Left ventricle myocardium inferior (tissue), 1 donor: ENCODE data around the gene MYO5B. TPM values are rescaled to one million over a fixed set of nuclear protein-coding genes. Genes with fewer than 3 reads are reported as not detected.
A peak's percentile ranks its signal among the peaks of the same experiment; 100 is the strongest.

Experiments used
- DNase-seq: peaks from one replicate; pipeline ENCODE4 v3.0.0-alpha.2; 2020
- H3K27ac ChIP-seq: fragments of 200-600 bp; replicated peaks from 2 replicates; pipeline ENCODE4 v1.8.0; 2021
- H3K27me3 ChIP-seq: fragments of 200-600 bp; 2 replicates; pipeline ENCODE4 v1.8.0; 2021; ENCODE audit warnings: low read depth
- H3K36me3 ChIP-seq: fragments of 200-600 bp; 2 replicates; pipeline ENCODE4 v1.8.0; 2021
- H3K4me1 ChIP-seq: fragments of 200-600 bp; 2 replicates; pipeline ENCODE4 v1.8.0; 2021
- H3K4me3 ChIP-seq: fragments of 200-600 bp; 2 replicates; pipeline ENCODE4 v1.8.0; 2021; ENCODE audit warnings: mild to moderate bottlenecking, moderate library complexity
- H3K9me3 ChIP-seq: fragments of 200-600 bp; replicated peaks from 2 replicates; pipeline ENCODE4 v1.8.0; 2021
- CTCF ChIP-seq: fragments of 200-600 bp; IDR thresholded peaks from 2 replicates; pipeline ENCODE4 v1.8.0; 2021; ENCODE audit warnings: antibody characterized with exemption, mild to moderate bottlenecking, borderline replicate concordance
- intact Hi-C: fragments of 100-400 bp; cut with micrococcal nuclease; formaldehyde crosslinking; loops from one replicate; pipeline ENCODE4 v1.11.0; 2022
- total RNA-seq: library from RNA; stranded (reverse); fragmentation: NEBNext Ultra II Directional; extraction: Animal tissue kit (Norgen Biotek cat#: 25700); gene quantifications from one replicate; pipeline ENCODE4 v1.2.1, GENCODE V29; 2021
- donor health status: DM: no; HTN: yes; CAD: no; lungs with severe emphysema.

MYO5B gene
- total RNA-seq, 1 donor from 2014 or later: 0.44 TPM

GRCh38 chr18:49994410-49994809 lies 200.5 kb downstream of the MYO5B start:
- Histone ChIP-seq H3K9me3 (peaks cover 7% of the 10 kb centered on the region), H3K4me3 (no peak overlapping the region), H3K27me3 (peaks cover 51% of the 10 kb centered on the region), H3K27ac (no peak overlapping the region), H3K36me3 (no peaks in the 10 kb centered on the region), H3K4me1 (peaks cover 6% of the 10 kb centered on the region)
- DNase-seq: no peak
- TF ChIP-seq CTCF: no peak
- intact Hi-C loops: no loop called here

GRCh38 chr18:49993299-49993698 lies 201.6 kb downstream of the MYO5B start:
- Histone ChIP-seq H3K4me3 (no peak overlapping the region), H3K36me3 (no peaks in the 10 kb centered on the region), H3K27ac (no peak overlapping the region), H3K9me3 (peaks cover 7% of the 10 kb centered on the region), H3K27me3 (peaks cover 41% of the 10 kb centered on the region), H3K4me1 (peaks cover 16% of the 10 kb centered on the region)
- intact Hi-C loops: no loop called here
- TF ChIP-seq CTCF: no peak
- no peak for DNase-seq

GRCh38 chr18:49988733-49989132 lies 206.2 kb downstream of the MYO5B start:
- peak overlapping the region; percentile 27 for H3K27ac ChIP-seq
- intact Hi-C loops: no loop called here
- H3K4me1 ChIP-seq: peaks cover 17% of the 10 kb centered on the region
- no peak for DNase-seq
- H3K27me3 ChIP-seq: peaks cover 29% of the 10 kb centered on the region
- no peak for TF ChIP-seq CTCF
- no peaks in the 10 kb centered on the region for H3K36me3 ChIP-seq
- H3K9me3 ChIP-seq: no peaks in the 10 kb centered on the region
- H3K4me3 ChIP-seq: no peak overlapping the region

DNA sequence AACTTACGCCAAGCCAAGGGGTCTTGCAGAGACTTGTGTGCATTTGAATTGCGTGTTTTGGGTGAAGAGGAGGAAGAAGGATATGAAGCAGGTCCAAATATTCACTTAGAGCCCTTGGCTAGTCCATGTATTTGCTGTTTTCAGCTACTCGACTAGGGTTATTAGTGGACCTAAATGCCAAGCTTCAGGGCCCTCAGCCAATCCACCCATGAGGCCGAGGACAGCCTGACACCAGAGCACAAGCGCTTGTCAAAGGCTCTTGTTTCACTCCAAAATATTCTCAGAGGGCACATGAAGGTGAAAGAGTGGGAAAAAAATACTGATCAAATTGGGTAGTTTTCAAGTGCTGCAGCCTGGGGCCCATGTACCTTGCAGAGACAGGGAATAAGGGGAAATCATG lies 206.8 kb downstream of the MYO5B start:
- no peaks in the 10 kb centered on the region for H3K9me3 ChIP-seq
- no peaks in the 10 kb centered on the region for H3K36me3 ChIP-seq
- H3K4me1 ChIP-seq: peaks cover 17% of the 10 kb centered on the region
- peak; percentile 25 for DNase-seq
- no peak for TF ChIP-seq CTCF
- H3K27me3 ChIP-seq: peaks cover 27% of the 10 kb centered on the region
- intact Hi-C loops: no loop called here
- no peak overlapping the region for H3K4me3 ChIP-seq
- peak overlapping the region; percentile 21 for H3K27ac ChIP-seq

- H3K4me1 ChIP-seq: peaks cover 17% of the 10 kb centered on the region
- no peaks in the 10 kb centered on the region for H3K9me3 ChIP-seq
- no peak overlapping the region for H3K4me3 ChIP-seq
- no peaks in the 10 kb centered on the region for H3K36me3 ChIP-seq
- peaks cover 24% of the 10 kb centered on the region for H3K27me3 ChIP-seq
- H3K27ac ChIP-seq: no peak overlapping the region
- intact Hi-C loops: no loop called here
- DNase-seq: no peak
- no peak for TF ChIP-seq CTCF
These were observed 209.7 kb downstream of the MYO5B start for GRCh38 chr18:49985236-49985635.

GRCh38 chr18:49980896-49981295 lies 214.1 kb downstream of the MYO5B start:
- H3K9me3 ChIP-seq: no peaks in the 10 kb centered on the region
- no peak overlapping the region for H3K4me3 ChIP-seq
- no peak for TF ChIP-seq CTCF
- no peaks in the 10 kb centered on the region for H3K36me3 ChIP-seq
- no peak overlapping the region for H3K27ac ChIP-seq
- intact Hi-C loops: no loop called here
- DNase-seq: no peak
- H3K4me1 ChIP-seq: no peaks in the 10 kb centered on the region
- peaks cover 31% of the 10 kb centered on the region for H3K27me3 ChIP-seq
